ENCODE measurements around the gene HSD3B1. TPM values are rescaled to one million over a fixed set of nuclear protein-coding genes. Genes with fewer than 3 reads are reported as not detected.

HSD3B1 gene
- total RNA-seq, 1 experiment from 2014 or later = not detected

GRCh38 chr1:119564548-119564947, 57.5 kb downstream of the HSD3B1 start:
- Histone ChIP-seq H4K20me1 (ENCODE audit: low read length) (no peaks in the 10 kb centered on the region), H3K27ac (ENCODE audit: low read length) (no peak overlapping the region), H3K4me2 (ENCODE audit: low read length) (no peak overlapping the region), H3K4me1 (ENCODE audit: insufficient read depth, low read length) (peaks cover 22% of the 10 kb centered on the region), H3K9ac (ENCODE audit: low read length) (no peak overlapping the region), H3K79me2 (ENCODE audit: low read length) (no peaks in the 10 kb centered on the region), H3K9me3 (ENCODE audit: low read length) (no peaks in the 10 kb centered on the region), H3K9me2 (replicated peaks; ENCODE audit: low read length) (no peaks in the 10 kb centered on the region), H2AFZ (ENCODE audit: low read length) (no peak overlapping the region), H3K36me3 (ENCODE audit: low read depth, low read length) (no peaks in the 10 kb centered on the region), H3K27me3 (ENCODE audit: low read length) (no peaks in the 10 kb centered on the region), H3K4me3 (ENCODE audit: low read length) (no peak overlapping the region), H3F3A (ENCODE audit: low read length, unreplicated experiment) (no peaks in the 10 kb centered on the region)
- no peak for ATAC-seq
- intact Hi-C loops (cut with micrococcal nuclease) = no loop called here
- ChIA-PET CTCF (no interaction called here), POLR2A (ENCODE audit: unreplicated experiment) (no interaction called here)
- no TSS peak for BruUV-seq (replicated peaks)
- DNase-seq = no peak
- TF ChIP-seq CTCF (conservative IDR thresholded peaks at IDR 0.05; ENCODE audit: low read depth, low read length) (no peak), EZH2 (IDR thresholded peaks at IDR 0.05; ENCODE audit: low read length, unreplicated experiment) (no peak), EZH2phosphoT487 (IDR thresholded peaks at IDR 0.05; ENCODE audit: borderline replicate concordance, low read length) (no peak)

Other genes with a start within 250 kb of the HSD3B1 start
- not detected in 2 replicates for gene HAO2, start 138.4 kb upstream of the HSD3B1 start, total RNA-seq (2014; rRNA removed)
- gene HSD3B2, start 92.1 kb upstream of the HSD3B1 start, total RNA-seq (2014; rRNA removed) = not detected in 2 replicates
- 3.9 and 5.3 TPM in 2 replicates for gene ZNF697, start 141.1 kb downstream of the HSD3B1 start, total RNA-seq (2014; rRNA removed)
- gene PHGDH, start 204.7 kb downstream of the HSD3B1 start, total RNA-seq (2014; rRNA removed) = 134 and 155 TPM in 2 replicates

Measured in PC-3 (cell line).